GM12878 (cell line): ENCODE data around the gene HIPK4. TPM values are rescaled to one million over a fixed set of nuclear protein-coding genes. Genes with fewer than 3 reads are reported as not detected.

Experiments used
- ATAC-seq: fragments of 200-7000 bp; cut with Tn5 transposase; 3 replicates; pipeline ENCODE4 v1.9.1; 2020; ENCODE audit warnings: mild to moderate bottlenecking, moderate library complexity
- BruUV-seq: library from RNA; stranded (reverse); fragments of 400-500 nt; replicated peaks from 2 replicates; lab custom pipeline; 2021; lab: Mats Ljungman, UMichigan
- CTCF ChIA-PET: fragments of 300-600 bp; sonication (Branson Sonifier 250); formaldehyde crosslinking; extraction: SDS; loops from one replicate; lab custom pipeline; 2021; ENCODE audit warnings: inconsistent platforms; lab: Yijun Ruan, JAX
- POLR2A ChIA-PET: fragments of 350-600 bp; formaldehyde crosslinking; extraction: SDS; loops from one replicate; lab custom pipeline; 2021; ENCODE audit warnings: inconsistent platforms; lab: Charles Lee
- RAD21 ChIA-PET: fragments of 300-600 bp; sonication (Branson Sonifier 250); formaldehyde crosslinking; loops from one replicate; lab custom pipeline; 2023; ENCODE audit warnings: antibody characterized with exemption; ENCODE audit not compliant: unreplicated experiment; lab: Charles Lee
- SMC1A ChIA-PET: fragments of 300-600 bp; sonication (Branson Sonifier 250); formaldehyde crosslinking; loops from one replicate; lab custom pipeline; 2023; ENCODE audit not compliant: unreplicated experiment, uncharacterized antibody; lab: Charles Lee
- DNase-seq: peaks from one replicate; pipeline ENCODE4 v3.0.0-alpha.2; 2011; ENCODE audit warnings: low read depth, low spot score
- FAIRE-seq: peaks from 3 replicates; lab custom pipeline; 2011; peaks lifted over from hg19 to GRCh38; lab: Jason Lieb, UNC
- H2AFZ ChIP-seq: 2 replicates; pipeline ENCODE4 v1.6.0; 2011; ENCODE audit warnings: low read depth, low read length, control low read depth; ENCODE audit not compliant: control insufficient read depth
- H3K27ac ChIP-seq: 2 replicates; pipeline ENCODE4 v1.5.1; 2011; ENCODE audit warnings: control low read depth; ENCODE audit not compliant: control insufficient read depth, insufficient read depth
- H3K27me3 ChIP-seq, 2 experiments: replicated peaks in 1 of 2; 2 replicates each; pipeline versions ENCODE4 v1.6.0 to v1.6.1; 2011; ENCODE audit warnings: low read length in 1 of 2; ENCODE audit not compliant: control insufficient read depth in 2 of 2, insufficient read depth in 2 of 2
- H3K36me3 ChIP-seq, 2 experiments: 2 replicates each; pipeline ENCODE4 v1.5.1; 2011; ENCODE audit warnings: low read length in 1 of 2; ENCODE audit not compliant: control insufficient read depth in 2 of 2, insufficient read depth in 2 of 2
- H3K4me1 ChIP-seq: 2 replicates; pipeline ENCODE4 v1.6.1; 2011; ENCODE audit warnings: mild to moderate bottlenecking, low read length, moderate library complexity, mixed read lengths; ENCODE audit not compliant: control insufficient read depth, insufficient read depth
- H3K4me2 ChIP-seq: 2 replicates; pipeline ENCODE4 v1.6.0; 2011; ENCODE audit warnings: control low read depth; ENCODE audit not compliant: control insufficient read depth, insufficient read depth
- H3K4me3 ChIP-seq: fragments of 200-600 bp; sonication (generic); 2 replicates; pipeline ENCODE4 v1.5.1; 2016
- H3K79me2 ChIP-seq: 2 replicates; pipeline ENCODE4 v1.6.0; 2011; ENCODE audit warnings: low read length; ENCODE audit not compliant: control insufficient read depth, insufficient read depth
- H3K9ac ChIP-seq: 2 replicates; pipeline ENCODE4 v1.8.0; 2011; ENCODE audit warnings: low read length, control low read depth, mixed read lengths; ENCODE audit not compliant: control insufficient read depth, insufficient read depth
- H3K9me3 ChIP-seq: replicated peaks from 3 replicates; pipeline ENCODE4 v1.5.1; 2011; ENCODE audit warnings: mild to moderate bottlenecking, low read length; ENCODE audit not compliant: control insufficient read depth, insufficient read depth
- H4K20me1 ChIP-seq: 2 replicates; pipeline ENCODE4 v1.6.0; 2011; ENCODE audit not compliant: control insufficient read depth, insufficient read depth
- ASH2L ChIP-seq: fragments of 300-600, 200-600 bp; sonication (generic); IDR thresholded peaks from 2 replicates; pipeline ENCODE4 v1.6.1; 2017; ENCODE audit warnings: low read depth, mild to moderate bottlenecking, borderline replicate concordance
- EZH2 ChIP-seq: IDR thresholded peaks from 2 replicates; pipeline ENCODE4 v1.6.1; 2012; ENCODE audit warnings: low read depth, mild to moderate bottlenecking, control low read depth, inconsistent platforms, low read length, borderline replicate concordance; ENCODE audit not compliant: control insufficient read depth
- IRF3 ChIP-seq: fragments of 450-650 bp; IDR thresholded peaks from 2 replicates; pipeline ENCODE4 v1.6.1; 2014; ENCODE audit warnings: mild to moderate bottlenecking
- SREBF2 ChIP-seq: IDR thresholded peaks from 2 replicates; pipeline ENCODE4 v1.6.1; 2012; ENCODE audit warnings: mild to moderate bottlenecking, low read length
- WRNIP1 ChIP-seq: IDR thresholded peaks from 2 replicates; pipeline ENCODE4 v1.6.1; 2011; ENCODE audit warnings: low read depth, low read length, improper control_type of control experiment, borderline replicate concordance
- WGBS: methylation state at CpG from one replicate; pipeline ENCODE4 v1.1.6; 2016; ENCODE audit warnings: low lambda C conversion rate; ENCODE audit not compliant: insufficient replicate concordance, insufficient coverage; ENCODE audit errors: missing lambda C conversion rate; 5-methylcytosine and 5-hydroxymethylcytosine counted together
- in situ Hi-C: fragments of 300-500 bp; cut with MboI; formaldehyde crosslinking; loops from 9 replicates; pipeline ENCODE4 v1.14.3; 2018; ENCODE audit warnings: mixed read lengths
- intact Hi-C: fragments of 100-400 bp; cut with micrococcal nuclease; formaldehyde crosslinking; loops from one replicate; pipeline ENCODE4 v1.14.2; 2022; ENCODE audit not compliant: unreplicated experiment
- polyA plus RNA-seq, 11 experiments: library from polyadenylated mRNA; depleted of rRNA in 4 of 11; unstranded in 6 of 11; stranded (reverse) in 5 of 11; fragments of >200 nt; fragmentation: Nextera tagmentation in 4 of 11; fragmentation: Illumina TruSeq in 1 of 11; extraction: Ambion mirVana in 4 of 11; extraction: Trizol in 1 of 11; gene quantifications; 1 replicate in 1 of 11; 2 replicates in 10 of 11; pipeline versions ENCODE4 v1.2.1 to v1.2.3, GENCODE V29; 2011 to 2016; ENCODE audit warnings: inconsistent platforms in 2 of 11, missing spikeins in 2 of 11, low read depth in 1 of 11
- total RNA-seq, 4 experiments: library from RNA; depleted of rRNA in 3 of 4; stranded (reverse); fragments of >200 nt in 3 of 4; fragmentation: Illumina TruSeq in 1 of 4; extraction: Trizol in 1 of 4; gene quantifications; 2 replicates each; pipeline versions ENCODE4 v1.2.1 to v1.2.3, GENCODE V29; 2013 to 2021

HIPK4 gene
- total and polyA plus RNA-seq, 10 of the 15 experiments (the other 5 are each of a cell fraction or from before 2014, with no cell fraction given): 0.07 to 0.13 (median 0.08) TPM; not detected in 7

GRCh38 chr19:40379446-40380198 lies 10.4 kb downstream of the HIPK4 start:
- TF ChIP-seq ASH2L (no peak), SREBF2 (no peak), EZH2 (no peak), WRNIP1 (no peak), IRF3 (no peak)
- TF ChIP-seq, all 136 proteins: peak for 0
- FAIRE-seq: no peak
- ATAC-seq: no peak
- in situ Hi-C loops (no loop called here), intact Hi-C loops (no loop called here)
- no peaks in the 10 kb centered on the region for H3K79me2 ChIP-seq
- SMC1A ChIA-PET: no interaction called here
- no peak overlapping the region for H3K4me2 ChIP-seq
- H3K9ac ChIP-seq: no peak overlapping the region
- no peak for DNase-seq
- H3K27ac ChIP-seq: no peak overlapping the region
- CTCF ChIA-PET: interaction anchor here (1.1 kb wide), 2 partner anchors 74 to 239 kb away, joined by 3 to 4 read pairs; no protein-coding TSS in a partner anchor
- no peaks in the 10 kb centered on the region for H3K27me3 ChIP-seq
- no peaks in the 10 kb centered on the region for H3K36me3 ChIP-seq
- H3K9me3 ChIP-seq: no peaks in the 10 kb centered on the region
- H3K4me1 ChIP-seq: no peaks in the 10 kb centered on the region
- POLR2A ChIA-PET: no interaction called here
- no TSS peak for BruUV-seq
- H4K20me1 ChIP-seq: no peaks in the 10 kb centered on the region
- H3K4me3 ChIP-seq: no peak overlapping the region
- RAD21 ChIA-PET: interaction anchor here (1.5 kb wide), 1 partner anchor 74 kb away, joined by 5 read pairs; no protein-coding TSS in a partner anchor
- H2AFZ ChIP-seq: no peak overlapping the region
- WGBS: 57% methylated on average over 8 of the region's 11 CpGs
